GM15510 (cell line): Measurements from ENCODE around the gene SMG5.

Experiments used
- POLR2A ChIP-seq: IDR thresholded peaks from 3 replicates; pipeline ENCODE4 v1.6.1; 2011; ENCODE audit warnings: borderline replicate concordance; ENCODE audit not compliant: insufficient read length; ENCODE audit errors: extremely low read depth

SMG5 gene

GRCh38 chr1:156212833-156213643 is 69.6 kb downstream of the SMG5 start, which contains the start of gene PMF1:
Gene PMF1 (plus strand): TSS chr1:156213007. CDS start chr1:156213016, 9 bp downstream.
- TF ChIP-seq POLR2A, result peak; percentile 61

GRCh38 chr1:156212130-156212529 is 70.5 kb downstream of the SMG5 start:
- no peak for TF ChIP-seq POLR2A

GRCh38 chr1:156211243-156211642 is 71.4 kb downstream of the SMG5 start:
- no peak for TF ChIP-seq POLR2A

- TF ChIP-seq POLR2A, result no peak
Observed at GRCh38 chr1:156204686-156205085, 77.9 kb downstream of the SMG5 start.

GRCh38 chr1:156203331-156203730 is 79.3 kb downstream of the SMG5 start:
- no peak for TF ChIP-seq POLR2A

- TF ChIP-seq POLR2A, result no peak
Observed at GRCh38 chr1:156200044-156200443, 82.6 kb downstream of the SMG5 start.
